Activated CD4-positive, alpha-beta memory T cell treated with anti-CD3 and anti-CD28 coated beads for 36 hours (primary cell): ENCODE data around the gene IQCH. TPM values are rescaled to one million over a fixed set of nuclear protein-coding genes. Genes with fewer than 3 reads are reported as not detected.

Experiments used
- total RNA-seq, 2 experiments: library from RNA; stranded (reverse); gene quantifications; one replicate each; pipeline ENCODE4 v1.2.3, GENCODE V29; 2021

Gene IQCH
- total RNA-seq, 2 experiments from 2014 or later: 1.6 to 2.8 TPM

Other genes with a start within 250 kb of the IQCH start
- 10 to 100 TPM; 50.2 to 50.5 TPM for gene SMAD3, start 189.2 kb upstream of the IQCH start, total RNA-seq
- 10 to 100 TPM; 52.3 to 57.0 TPM for gene AAGAB, start 125 bp upstream of the IQCH start, total RNA-seq